ENCODE data around the gene PELI1. TPM values are rescaled to one million over a fixed set of nuclear protein-coding genes. Genes with fewer than 3 reads are reported as not detected.
"Not testable (repeated sequence)": the region's sequence is repeated elsewhere in the genome, so short reads cannot be mapped to it uniquely, and the experiment has no call there.

PELI1 gene
- polyA plus RNA-seq, 4 donors: 29.8 to 40.1 (median 32.1) TPM

DNA sequence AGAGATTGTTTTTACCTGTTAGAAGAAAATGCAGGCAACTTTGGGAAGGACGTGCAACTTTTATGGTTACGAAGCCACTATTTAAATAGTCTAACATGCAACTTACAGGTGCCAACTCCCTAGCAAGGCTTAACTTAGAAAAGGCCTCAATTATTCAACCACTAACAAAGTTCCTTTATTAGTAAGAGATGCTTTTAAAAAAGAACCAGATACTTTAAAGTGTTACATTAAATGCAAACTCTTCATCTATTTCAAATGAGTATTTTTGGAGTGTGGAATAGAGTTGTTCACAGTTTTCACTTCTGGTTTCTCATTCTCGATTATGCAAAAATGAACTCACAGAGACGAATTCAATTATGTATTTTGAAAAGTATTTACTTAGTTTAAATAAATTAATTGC, 51.7 kb downstream of the PELI1 start:
- DNase-seq (ENCODE audit: low read depth in 4 of 4, low spot score in 2 of 4): no peak

DNA sequence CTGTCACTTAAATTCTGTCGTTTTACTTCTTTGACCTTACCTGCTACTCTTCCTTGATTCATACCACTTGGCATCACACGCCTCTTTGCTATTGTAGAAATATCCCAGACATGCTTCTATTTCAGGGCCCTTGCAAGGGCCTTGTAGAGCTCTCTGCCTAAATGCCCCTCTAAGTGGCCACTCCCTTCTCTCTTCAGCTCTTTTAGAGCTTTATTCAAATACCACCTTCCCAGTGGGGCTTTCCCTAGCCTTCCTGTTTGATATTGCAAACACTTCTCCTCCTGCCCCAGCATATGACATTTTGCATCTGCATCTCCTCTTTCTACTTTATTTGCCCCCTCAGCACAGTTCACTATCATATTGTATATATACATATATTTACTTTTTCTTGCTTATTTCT, 54.0 kb downstream of the PELI1 start:
- no peak for DNase-seq (ENCODE audit: low read depth in 4 of 4, low spot score in 2 of 4)

DNA sequence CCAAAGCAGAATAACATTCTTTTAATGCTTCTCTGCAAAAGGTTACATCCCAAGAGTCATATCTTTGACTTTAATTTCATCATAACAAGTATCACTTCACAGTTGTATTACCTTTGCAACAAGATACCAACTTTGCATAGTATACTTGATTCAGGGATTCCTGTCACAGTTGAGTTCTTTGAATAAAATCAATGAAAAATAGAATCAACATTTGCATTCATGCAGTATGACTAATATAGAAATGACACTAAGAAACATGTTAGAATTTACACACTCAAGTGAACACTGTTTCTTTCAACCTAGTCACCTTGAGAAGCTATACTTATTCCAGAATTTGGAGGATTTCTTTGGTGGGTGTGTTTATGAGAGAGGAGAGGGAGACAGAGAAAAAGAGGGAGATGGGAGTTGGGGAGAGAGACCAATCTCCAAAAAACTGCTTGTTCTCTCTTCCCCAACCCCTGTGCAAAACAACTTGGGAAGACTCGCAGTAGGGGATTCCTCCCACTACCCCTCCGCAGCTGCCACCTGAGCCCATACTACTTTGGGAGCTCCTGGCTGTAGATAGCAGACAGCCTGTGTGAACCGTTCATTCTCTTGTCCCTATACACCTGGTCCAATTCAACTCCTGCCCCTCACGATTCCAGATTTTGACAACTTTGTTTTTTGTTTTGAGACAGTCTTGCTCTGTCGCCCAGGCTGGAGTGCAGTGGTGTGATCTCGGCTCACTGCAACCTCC, 57.7 kb downstream of the PELI1 start:
- DNase-seq (ENCODE audit: low read depth in 4 of 4, low spot score in 2 of 4): no peak

DNA sequence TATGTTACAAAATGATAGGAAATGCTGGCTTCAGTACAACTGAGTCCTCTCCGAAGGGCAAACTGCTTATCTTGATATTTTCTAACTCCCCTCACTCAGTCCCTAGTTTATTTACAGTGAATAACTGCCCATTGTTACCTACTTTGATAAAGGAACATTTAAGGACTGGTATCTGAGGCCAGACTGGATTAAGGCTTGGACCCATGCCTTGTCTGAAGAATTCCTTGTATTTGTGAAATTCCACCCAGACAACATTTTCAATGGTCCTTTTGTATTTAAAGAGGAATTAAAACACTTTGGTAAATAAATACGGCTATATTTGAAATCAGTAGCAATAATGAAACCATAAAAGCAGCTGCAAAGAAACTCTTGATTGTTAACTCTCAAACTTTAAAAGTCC, 58.3 kb downstream of the PELI1 start:
- DNase-seq (ENCODE audit: low read depth in 4 of 4, low spot score in 2 of 4): no peak

DNA sequence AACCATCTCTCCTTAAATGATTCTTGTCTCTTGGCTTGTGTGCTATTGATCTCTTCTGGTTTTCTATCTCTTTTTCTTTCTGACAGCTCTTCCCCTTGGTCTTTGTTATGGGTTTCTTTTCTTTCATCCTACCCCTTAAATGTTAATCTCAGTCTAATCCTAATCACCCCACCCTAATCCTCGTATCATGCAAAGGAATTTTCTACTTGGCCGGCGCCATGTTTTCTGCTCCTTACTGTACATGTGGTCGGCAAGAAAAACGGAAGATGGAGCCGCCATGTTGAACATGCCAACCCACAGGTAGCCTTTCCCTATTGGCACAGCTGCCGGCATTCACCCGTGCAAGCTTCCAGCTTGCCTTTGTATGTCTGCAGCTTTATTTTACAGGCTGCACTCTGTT, 63.2 kb downstream of the PELI1 start:
- DNase-seq (ENCODE audit: low read depth in 4 of 4, low spot score in 2 of 4): no peak

DNA sequence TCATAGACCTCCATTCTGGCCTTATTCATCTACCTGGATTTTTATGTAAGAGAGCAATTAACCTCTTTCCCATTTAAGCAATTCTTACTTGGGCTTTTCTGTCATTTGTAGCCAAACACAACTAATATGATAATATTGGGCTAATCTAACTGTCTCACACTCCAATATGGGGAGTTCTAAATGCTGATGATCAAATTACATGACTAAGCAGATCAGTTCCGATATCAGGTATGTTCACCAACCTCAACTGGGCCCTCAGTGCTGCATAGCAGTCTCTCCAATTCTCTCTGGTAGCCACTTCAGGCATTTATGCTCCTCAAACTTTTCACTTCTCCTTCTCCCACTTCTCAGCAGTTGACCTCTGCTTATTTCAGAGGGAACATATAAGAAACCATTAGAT, 64.0 kb downstream of the PELI1 start:
- DNase-seq (ENCODE audit: low read depth in 4 of 4, low spot score in 2 of 4): no peak

DNA sequence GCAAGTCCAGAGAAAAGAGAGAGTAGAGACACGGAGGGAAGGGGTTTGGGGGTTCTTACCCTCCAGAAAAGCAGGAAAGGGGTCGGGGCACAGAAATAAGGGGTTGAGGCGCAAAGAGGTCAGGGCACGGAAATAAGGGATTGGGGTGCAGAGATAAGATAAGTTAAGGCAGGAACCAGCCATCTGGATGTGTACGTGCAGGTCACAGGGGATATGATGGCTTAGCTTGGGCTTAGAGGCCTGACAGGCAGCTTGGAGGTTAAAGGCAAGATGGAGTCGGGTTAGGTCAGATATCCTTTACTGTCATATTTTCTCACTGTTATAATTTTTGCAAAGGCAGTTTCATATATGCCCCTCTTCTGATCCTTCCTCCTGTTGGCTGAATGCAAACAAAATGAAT, 64.5 kb downstream of the PELI1 start:
- DNase-seq (ENCODE audit: low read depth in 4 of 4, low spot score in 2 of 4): not testable (repeated sequence)

DNA sequence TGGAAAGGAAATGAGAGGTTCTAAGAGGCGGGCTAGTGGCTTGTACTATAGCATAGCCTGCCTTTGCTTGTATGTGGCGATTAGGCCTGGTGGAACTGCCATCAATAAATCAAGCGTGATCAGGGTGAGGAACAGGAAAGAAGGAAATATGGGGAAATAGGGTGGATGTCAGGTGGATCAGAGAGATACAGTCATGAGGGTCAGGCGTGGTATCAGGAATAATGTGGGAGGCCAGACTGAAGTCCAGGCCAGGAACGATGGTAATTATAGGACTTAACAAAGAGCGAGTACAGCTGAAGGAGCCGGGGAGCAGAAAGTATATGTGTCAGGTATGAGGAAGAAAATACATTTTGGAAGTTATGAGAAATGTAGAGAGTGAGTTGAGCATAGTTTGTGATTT, 67.4 kb downstream of the PELI1 start:
- DNase-seq (ENCODE audit: low read depth in 4 of 4, low spot score in 2 of 4): not testable (repeated sequence)

DNA sequence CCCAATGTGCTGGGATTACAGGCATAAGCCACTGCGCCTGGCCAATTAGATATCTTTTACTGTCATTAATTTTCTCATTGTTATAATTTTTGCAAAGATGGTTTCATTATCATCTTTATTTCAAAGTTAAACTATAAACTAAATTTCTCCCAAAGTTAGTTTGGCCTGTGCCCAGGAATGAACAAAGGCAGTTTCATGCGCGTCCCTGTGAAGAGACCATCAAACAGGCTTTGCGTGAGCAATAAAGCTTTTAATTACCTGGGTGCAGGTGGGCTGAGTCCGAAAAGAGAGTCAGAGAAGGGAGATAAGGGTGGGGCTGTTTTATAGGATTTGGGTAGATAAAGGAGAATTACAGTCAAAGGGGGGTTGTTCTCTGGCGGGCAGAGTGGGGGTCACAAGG, 69.6 kb downstream of the PELI1 start:
- DNase-seq (ENCODE audit: low read depth in 4 of 4, low spot score in 2 of 4): not testable (repeated sequence)

DNA sequence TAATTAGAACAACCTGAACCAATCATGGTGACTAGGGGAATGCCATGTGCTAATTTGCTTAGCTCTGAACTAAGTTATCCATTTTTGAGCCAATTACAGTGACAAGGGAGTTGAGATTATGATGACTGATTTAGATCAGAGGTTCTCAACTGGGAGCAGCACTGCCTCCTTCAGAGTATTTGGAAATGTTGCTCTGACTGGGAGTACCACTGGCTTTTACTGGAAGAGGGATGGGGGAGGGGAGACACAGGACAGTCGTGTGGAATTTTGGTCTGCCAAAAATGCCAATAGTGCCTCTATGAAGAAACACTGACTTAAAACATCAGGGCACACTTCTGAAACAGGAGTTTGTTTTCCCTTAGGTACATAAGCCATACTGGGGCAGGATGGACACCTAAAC, 76.9 kb downstream of the PELI1 start:
- no peak for DNase-seq (ENCODE audit: low read depth in 4 of 4, low spot score in 2 of 4)

DNA sequence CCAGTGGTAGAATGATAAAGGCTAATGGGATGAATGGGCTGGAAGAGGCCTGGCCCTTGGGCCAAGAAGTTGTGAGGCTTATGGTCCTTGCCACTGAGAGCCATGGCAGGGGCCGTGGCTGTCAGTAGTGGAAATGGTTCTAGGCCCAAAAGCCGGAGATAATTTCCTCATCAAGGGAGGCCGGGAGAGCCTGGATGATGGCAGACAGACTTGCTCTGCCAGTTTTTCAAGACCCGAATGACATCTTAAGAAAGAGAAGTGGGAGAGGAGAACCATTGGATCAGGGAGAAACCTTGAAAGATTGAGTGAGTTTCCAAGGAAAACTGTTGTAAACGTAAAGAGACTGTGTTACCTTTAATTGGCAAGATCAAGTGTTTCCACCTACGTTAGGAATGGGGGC, 78.7 kb downstream of the PELI1 start:
- no peak for DNase-seq (ENCODE audit: low read depth in 4 of 4, low spot score in 2 of 4)

DNA sequence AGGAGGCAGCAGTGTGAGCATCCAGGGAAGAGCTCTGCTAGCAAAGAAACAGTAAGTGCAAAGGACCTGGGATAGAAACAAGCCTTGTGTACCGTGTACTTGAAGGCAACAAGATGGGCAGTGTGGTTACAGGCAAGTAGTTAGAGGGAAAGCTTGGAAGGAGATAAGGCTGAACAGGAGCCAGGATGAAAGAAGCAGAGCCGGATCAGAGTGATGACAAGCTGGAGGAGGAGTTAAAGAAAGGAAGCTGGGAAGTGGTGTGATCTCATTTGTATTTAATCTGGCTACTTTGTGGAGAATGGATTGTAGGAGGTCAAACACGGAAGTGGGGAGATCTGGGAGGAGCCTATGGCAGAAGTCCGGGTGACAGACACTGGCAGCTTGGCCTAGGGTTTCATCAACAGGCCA, 80.3 kb downstream of the PELI1 start:
- no peak for DNase-seq (ENCODE audit: low read depth in 4 of 4, low spot score in 2 of 4)

DNA sequence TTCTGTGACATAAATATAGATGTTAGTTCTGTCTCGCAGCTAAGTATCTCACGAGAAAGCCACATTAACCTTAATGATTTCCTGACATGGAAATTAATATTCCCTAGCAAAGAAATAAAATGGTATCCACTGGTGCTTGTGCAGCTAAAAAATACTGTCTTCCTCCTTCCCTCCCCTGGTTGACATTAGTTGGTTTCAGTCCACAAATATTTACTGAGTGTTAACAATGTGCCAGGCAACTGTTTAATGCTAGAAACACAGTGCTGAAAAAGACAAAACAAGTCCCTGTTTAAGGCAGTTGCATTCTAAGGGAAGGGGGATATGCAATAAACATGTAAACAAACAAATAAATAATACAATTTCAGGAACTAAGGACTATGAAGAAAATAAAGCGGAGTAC, 80.8 kb downstream of the PELI1 start:
- no peak for DNase-seq (ENCODE audit: low read depth in 4 of 4, low spot score in 2 of 4)

DNA sequence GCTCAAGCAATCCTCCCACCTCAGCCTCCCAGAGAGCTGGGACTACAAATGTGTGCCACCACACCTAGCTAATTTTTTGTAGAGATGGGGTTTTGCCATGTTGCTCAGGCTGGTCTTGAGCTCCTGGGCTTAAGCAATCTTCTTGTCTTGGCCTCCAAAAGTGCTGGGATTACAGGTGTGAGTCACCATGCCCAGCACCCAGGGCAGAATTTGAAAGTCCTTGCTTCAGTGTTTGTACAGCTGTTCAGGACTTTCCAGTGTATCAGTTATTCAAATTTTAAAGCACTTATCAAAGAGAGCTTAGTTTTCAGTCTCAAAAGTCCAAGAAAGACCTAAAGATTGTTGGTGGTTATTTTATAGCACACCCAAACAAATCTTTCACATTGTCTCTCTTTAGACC, 81.4 kb downstream of the PELI1 start:
- DNase-seq (ENCODE audit: low read depth in 4 of 4, low spot score in 2 of 4): no peak

DNA sequence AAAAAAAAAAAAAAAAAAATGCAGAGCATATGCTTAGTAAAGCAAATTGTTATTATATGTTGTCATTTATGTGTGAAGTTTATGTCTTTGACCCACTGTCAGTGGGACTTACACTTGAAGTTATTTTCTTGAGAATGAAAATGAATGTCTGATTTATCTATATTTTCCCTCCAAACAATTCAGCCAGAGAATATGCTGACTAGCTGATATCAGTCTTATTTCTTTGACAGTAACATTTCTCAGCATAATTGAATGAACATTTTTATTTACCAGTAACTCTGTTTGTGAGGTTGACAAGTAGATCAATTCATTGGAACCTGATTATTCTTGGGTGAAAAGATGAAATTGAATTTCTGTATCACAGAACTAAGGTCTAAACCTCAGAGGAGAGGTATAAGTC, 85.0 kb downstream of the PELI1 start:
- DNase-seq (ENCODE audit: low read depth in 4 of 4, low spot score in 2 of 4): no peak

DNA sequence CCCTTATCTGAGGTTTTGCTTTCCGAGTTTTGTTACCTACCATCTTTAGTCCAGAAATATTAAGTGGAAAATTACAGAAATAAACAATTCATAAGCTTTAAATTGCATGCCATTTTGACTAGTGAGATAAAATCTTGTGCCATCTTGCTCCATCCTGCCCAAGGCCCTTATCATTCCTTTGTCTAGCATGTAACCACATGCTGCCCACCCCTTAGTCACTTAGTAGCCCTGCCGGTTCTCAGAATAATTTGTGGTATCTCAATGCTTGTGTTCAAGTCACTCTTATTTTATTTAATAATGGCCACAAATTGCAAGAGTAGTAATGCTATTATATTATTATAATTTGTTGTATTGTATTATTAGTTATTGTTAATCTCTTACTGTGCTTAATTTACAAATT, 88.2 kb downstream of the PELI1 start:
- DNase-seq (ENCODE audit: low read depth in 4 of 4, low spot score in 2 of 4): no peak

DNA sequence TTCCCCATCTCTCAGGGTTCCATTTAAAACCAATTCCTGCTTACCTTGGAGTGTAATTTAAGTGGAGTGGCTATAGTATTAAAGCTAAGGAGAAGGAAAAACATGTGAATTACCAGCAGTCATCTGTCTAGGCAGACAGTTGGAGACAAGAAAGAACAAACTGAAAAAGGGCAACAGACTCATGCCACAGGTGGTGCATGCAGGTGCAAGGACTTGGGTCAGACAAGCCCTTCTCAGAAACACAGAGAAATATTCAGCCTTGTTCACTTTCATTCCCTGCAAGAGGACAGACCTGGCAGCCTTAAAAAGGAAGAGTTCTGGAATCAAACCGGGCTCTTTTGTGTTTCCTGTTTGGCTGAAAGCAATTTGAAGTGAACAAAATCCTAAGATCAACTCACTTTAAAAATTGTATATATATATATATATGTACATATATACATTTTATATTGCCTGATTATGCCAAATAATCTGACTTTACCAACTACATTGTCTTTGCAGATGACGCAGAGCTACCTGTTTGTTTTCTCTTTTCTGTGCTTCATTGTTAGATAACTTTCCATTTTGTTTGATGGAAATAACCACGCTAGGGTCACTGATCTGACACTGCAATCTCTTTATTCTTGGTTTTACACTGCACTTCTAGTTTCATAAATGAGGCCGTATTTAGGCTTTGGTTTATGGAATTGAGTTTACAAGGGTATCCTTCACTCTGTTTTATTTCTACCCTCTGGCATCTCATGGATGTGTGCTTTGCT, 89.9 kb downstream of the PELI1 start:
- DNase-seq (ENCODE audit: low read depth in 4 of 4, low spot score in 2 of 4): no peak

DNA sequence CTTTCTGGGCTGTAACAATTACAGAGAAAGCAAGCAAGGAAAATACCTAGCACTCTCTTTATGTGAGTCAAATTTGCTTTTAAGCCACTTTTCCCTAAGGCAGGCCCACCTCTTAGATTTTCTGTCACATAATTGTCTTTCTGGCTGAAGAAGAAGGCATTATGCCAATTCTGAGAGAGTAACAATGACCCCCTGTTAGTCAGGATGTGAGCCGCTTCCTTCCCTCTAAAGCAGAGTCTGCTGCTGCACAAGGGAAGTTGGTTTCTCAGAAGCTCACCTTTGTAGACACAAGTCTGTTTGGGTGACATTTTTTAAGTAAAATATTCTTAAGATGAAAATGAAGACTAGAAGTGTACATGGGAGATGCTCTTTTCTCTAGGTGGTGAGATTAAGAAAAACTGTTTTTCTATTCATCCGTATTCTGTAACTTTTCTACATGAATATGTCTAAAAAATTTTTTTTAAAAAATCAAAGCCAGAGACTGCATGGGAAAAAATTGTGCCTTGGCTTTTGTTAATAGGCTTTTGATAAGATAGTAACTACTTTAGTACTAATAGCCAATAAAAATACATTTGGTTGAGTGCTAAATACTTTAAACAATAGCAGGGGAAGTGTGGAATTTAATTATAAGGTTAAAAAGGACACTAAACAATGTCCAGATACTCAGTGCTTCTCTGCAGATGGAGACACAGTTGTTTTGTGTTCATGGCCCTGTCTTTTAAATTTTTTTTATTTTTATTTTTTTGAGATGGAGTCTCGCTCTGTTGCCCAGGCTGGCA, 91.6 kb downstream of the PELI1 start:
- no peak for DNase-seq (ENCODE audit: low read depth in 4 of 4, low spot score in 2 of 4)

DNA sequence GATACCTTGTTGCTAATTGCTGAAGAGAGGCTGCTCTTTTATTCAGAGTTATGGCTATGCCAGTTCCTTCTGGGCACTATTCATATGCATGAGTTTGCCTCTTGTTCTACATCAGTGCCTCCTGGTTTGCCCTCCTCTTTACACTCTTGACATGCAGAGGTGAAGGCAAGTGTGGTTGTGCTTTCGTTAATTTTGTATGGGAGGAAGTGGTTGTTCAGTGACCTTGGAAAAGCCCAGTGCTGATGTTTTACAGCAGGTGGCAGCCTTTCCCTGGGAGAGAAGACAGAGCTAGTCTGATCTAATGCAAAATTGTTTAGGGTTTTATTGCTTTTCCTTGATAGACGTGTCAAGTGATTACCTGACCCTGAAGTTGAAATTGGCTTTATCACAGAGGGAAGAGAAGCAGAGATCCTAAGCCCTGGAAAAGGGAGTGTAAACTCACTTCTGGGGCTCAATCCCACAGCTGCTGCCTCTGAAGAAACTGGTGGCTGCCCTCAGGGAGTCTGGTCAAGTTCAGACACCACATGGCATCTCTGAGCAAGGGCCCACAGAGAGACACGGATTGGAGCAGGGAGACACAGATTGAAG, 94.5 kb downstream of the PELI1 start:
- DNase-seq (ENCODE audit: low read depth in 4 of 4, low spot score in 2 of 4): peak; percentile 39 to 70 (median 52)

DNA sequence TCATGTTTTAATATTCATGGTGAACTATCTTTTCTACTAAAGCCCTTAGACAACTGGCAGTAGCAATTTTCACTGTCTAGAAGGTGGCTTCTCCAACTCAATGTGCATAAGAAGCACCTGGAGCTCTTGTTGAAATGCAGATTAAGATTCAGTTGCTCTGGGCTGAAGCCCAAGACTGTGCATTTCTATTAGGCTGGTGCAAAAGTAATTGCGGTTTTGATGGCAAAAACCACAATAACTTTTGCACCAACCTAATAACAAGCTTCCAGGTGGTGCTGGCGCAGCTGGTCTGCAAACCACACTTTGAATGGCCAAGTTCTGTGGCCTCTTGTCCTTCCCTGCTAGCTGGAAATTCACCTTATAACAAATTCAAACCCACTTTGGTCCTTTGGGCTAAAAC, 98.3 kb downstream of the PELI1 start:
- DNase-seq (ENCODE audit: low read depth in 4 of 4, low spot score in 2 of 4): no peak

Measured in left renal cortex interstitium (tissue), 4 donors.